H1 (cell line): ENCODE data around the gene SH3PXD2A. TPM values are rescaled to one million over a fixed set of nuclear protein-coding genes. Genes with fewer than 3 reads are reported as not detected.

ENCODE experiments used
- ASH2L ChIP-seq: fragments of 200-600, 300-600 bp; sonication (generic); IDR thresholded peaks from one replicate; pipeline ENCODE4 v1.7.1; 2017; ENCODE audit warnings: low read length
- ATF3 ChIP-seq: IDR thresholded peaks from 2 replicates; pipeline ENCODE4 v1.6.1; 2011; ENCODE audit warnings: low read depth, mild to moderate bottlenecking, low read length; ENCODE audit not compliant: insufficient read depth
- BCL11A ChIP-seq, 2 experiments: IDR thresholded peaks; one replicate each; pipeline ENCODE4 v1.6.1; 2011; ENCODE audit warnings: low read depth in 2 of 2, low read length in 2 of 2, mild to moderate bottlenecking in 2 of 2
- CHD1 ChIP-seq: IDR thresholded peaks from 2 replicates; pipeline ENCODE4 v1.6.1; 2012; ENCODE audit warnings: low read depth, low read length, improper control_type of control experiment
- JUN ChIP-seq: IDR thresholded peaks from 2 replicates; pipeline ENCODE4 v1.6.1; 2011; ENCODE audit warnings: low read depth, mild to moderate bottlenecking, improper control_type of control experiment, low read length
- RFX5 ChIP-seq: IDR thresholded peaks from 2 replicates; pipeline ENCODE4 v1.6.1; 2011; ENCODE audit warnings: low read depth, low read length, improper control_type of control experiment, borderline replicate concordance
- TAF7 ChIP-seq: optimal IDR thresholded peaks from 2 replicates; pipeline ENCODE3; 2011; ENCODE audit warnings: low read depth, mild to moderate bottlenecking, inconsistent platforms, low read length, moderate library complexity, borderline replicate concordance
- polyA plus RNA-seq, 7 experiments: library from polyadenylated mRNA; depleted of rRNA in 3 of 7; stranded (reverse) in 5 of 7; unstranded in 2 of 7; fragments of >200 nt in 5 of 7; fragments of 200-250 nt in 2 of 7; gene quantifications; 1 replicate in 5 of 7; 2 replicates in 1 of 7; 4 replicates in 1 of 7; pipeline versions ENCODE4 v1.2.1 to v1.2.3, GENCODE V29; 2011 to 2013; ENCODE audit warnings: missing spikeins in 2 of 7, mixed read lengths in 2 of 7
- total RNA-seq: library from RNA; stranded (reverse); fragmentation: NEBNext Ultra II Directional; extraction: Animal tissue kit (Norgen Biotek cat#: 25700); gene quantifications from 2 replicates; pipeline ENCODE4 v1.2.1, GENCODE V29; 2021

SH3PXD2A gene
- total and polyA plus RNA-seq, 2 of the 8 experiments (the other 6 are each of a cell fraction or from before 2014, with no cell fraction given) = 5.4 to 16.3 TPM

DNA sequence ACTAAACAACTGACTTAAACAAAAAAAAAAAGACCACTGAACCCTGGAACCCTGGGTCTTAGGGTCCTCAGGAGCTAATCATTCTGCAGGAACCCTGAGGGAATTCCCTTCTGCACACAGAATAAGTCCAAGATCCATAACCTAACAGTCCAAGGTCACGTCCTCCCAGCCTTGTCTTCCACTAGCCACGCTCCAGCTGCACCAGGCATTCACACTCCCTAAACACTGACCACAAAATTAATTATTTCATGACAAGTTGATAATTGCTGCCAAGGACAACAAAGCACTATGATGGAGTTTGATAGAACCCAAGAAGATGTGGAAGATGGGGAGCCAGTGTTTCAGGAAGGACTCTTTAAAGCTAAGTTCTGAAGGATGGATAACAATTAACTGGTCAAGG is 130.6 kb downstream of the SH3PXD2A start (continued):
- no peak for TF ChIP-seq BCL11A (IDR thresholded peaks at IDR 0.05; ENCODE audit: low read depth in 2 of 2, low read length in 2 of 2)
- no peak for TF ChIP-seq CHD1
- no peak for TF ChIP-seq ATF3
- TF ChIP-seq RFX5 = no peak
- TF ChIP-seq TAF7 = no peak
- no peak for TF ChIP-seq JUN
- no peak for TF ChIP-seq ASH2L
